HG03280 (cell line): Measurements from ENCODE around the gene GORASP1.

Experiments used
- ATAC-seq: cut with Tn5 transposase; IDR thresholded peaks from one replicate; pipeline ENCODE4 v1.9.1; 2021; ENCODE audit warnings: mild to moderate bottlenecking, moderate library complexity; ENCODE audit not compliant: unreplicated experiment

GORASP1 gene

GRCh38 chr3:39141171-39141995 is 34.0 kb upstream of the GORASP1 start:
- ATAC-seq = no peak

- no peak for ATAC-seq
Observed at GRCh38 chr3:39140341-39140971, 33.0 kb upstream of the GORASP1 start.

GRCh38 chr3:39139442-39139841 is 32.0 kb upstream of the GORASP1 start:
- ATAC-seq = no peak

GRCh38 chr3:39138804-39139415 is 31.5 kb upstream of the GORASP1 start:
- ATAC-seq = no peak

- ATAC-seq = no peak
Observed at GRCh38 chr3:39137991-39138803, 30.8 kb upstream of the GORASP1 start.

- no peak for ATAC-seq
Observed at GRCh38 chr3:39137435-39137936, 30.1 kb upstream of the GORASP1 start.

- no peak for ATAC-seq
Observed at GRCh38 chr3:39136533-39137434, 29.4 kb upstream of the GORASP1 start.

GRCh38 chr3:39135170-39135805 is 27.9 kb upstream of the GORASP1 start:
- no peak for ATAC-seq

GRCh38 chr3:39134305-39134704 is 26.9 kb upstream of the GORASP1 start:
- no peak for ATAC-seq

- ATAC-seq = no peak
Observed at GRCh38 chr3:39133822-39134221, 26.4 kb upstream of the GORASP1 start.

- no peak for ATAC-seq
Observed at GRCh38 chr3:39133093-39133490, 25.7 kb upstream of the GORASP1 start.

GRCh38 chr3:39132096-39133092 is 25.0 kb upstream of the GORASP1 start:
- no peak for ATAC-seq

- no peak for ATAC-seq
Observed at GRCh38 chr3:39130693-39131265, 23.4 kb upstream of the GORASP1 start.

- no peak for ATAC-seq
Observed at GRCh38 chr3:39130026-39130425, 22.6 kb upstream of the GORASP1 start.

GRCh38 chr3:39128951-39129350 is 21.5 kb upstream of the GORASP1 start:
- ATAC-seq = no peak

GRCh38 chr3:39127908-39128304 is 20.5 kb upstream of the GORASP1 start:
- ATAC-seq = no peak

- ATAC-seq = no peak
Observed at GRCh38 chr3:39127269-39127907, 20.0 kb upstream of the GORASP1 start.
